SK-N-SH (cell line): Measurements from ENCODE around the gene AKT1S1. TPM values are rescaled to one million over a fixed set of nuclear protein-coding genes. Genes with fewer than 3 reads are reported as not detected.
A peak's percentile ranks its signal among the peaks of the same experiment; 100 is the strongest.

Experiments used
- CTCF ChIA-PET: fragments of 300-600, 350-600 bp; formaldehyde crosslinking; extraction: SDS; loops from one replicate; lab custom pipeline; 2021; lab: Yijun Ruan, JAX
- POLR2A ChIA-PET: fragments of 350-600 bp; sonication (Branson Sonifier 250); formaldehyde crosslinking; extraction: SDS; loops from one replicate; lab custom pipeline; 2020; ENCODE audit warnings: antibody characterized with exemption, inconsistent platforms; lab: Yijun Ruan, JAX
- DNase-seq: peaks from one replicate; pipeline ENCODE4 v3.0.0; 2012
- H2AFZ ChIP-seq: fragments of 200-600 bp; sonication (generic); 2 replicates; pipeline ENCODE4 v1.8.1; 2016; ENCODE audit warnings: antibody characterized with exemption, mild to moderate bottlenecking, low read depth
- H3F3A ChIP-seq: fragments of 200-600 bp; sonication (generic); replicated peaks from 2 replicates; pipeline ENCODE3; 2016; ENCODE audit warnings: antibody characterized with exemption, mild to moderate bottlenecking; ENCODE audit not compliant: insufficient read depth
- H3K27ac ChIP-seq, 2 experiments: fragments of 200-500 bp in 1 of 2; fragments of 200-600 bp in 1 of 2; sonication (Bioruptor generic) in 1 of 2; sonication (generic), shearing (Covaris generic) in 1 of 2; 2 replicates each; pipeline versions ENCODE4 v1.5.1 to v1.6.1; 2014 to 2016; ENCODE audit warnings: low read depth in 2 of 2, inconsistent platforms in 1 of 2, low read length in 1 of 2, mild to moderate bottlenecking in 1 of 2, mixed read lengths in 1 of 2
- H3K27me3 ChIP-seq: fragments of 200-600 bp; sonication (generic), shearing (Covaris generic); 2 replicates; pipeline ENCODE4 v1.6.1; 2016; ENCODE audit warnings: mixed run types; ENCODE audit not compliant: insufficient read depth
- H3K36me3 ChIP-seq, 2 experiments: fragments of 200-500 bp in 1 of 2; fragments of 200-600 bp in 1 of 2; sonication (Bioruptor generic) in 1 of 2; sonication (generic) in 1 of 2; replicated peaks in 1 of 2; 2 replicates each; pipeline versions ENCODE3 to v1.5.1; 2014 to 2016; ENCODE audit warnings: low read length in 1 of 2, mild to moderate bottlenecking in 1 of 2; ENCODE audit not compliant: insufficient read depth in 2 of 2, control insufficient read depth in 1 of 2
- H3K4me1 ChIP-seq, 2 experiments: fragments of 200-500 bp in 1 of 2; fragments of 200-600 bp in 1 of 2; sonication (Bioruptor generic) in 1 of 2; sonication (generic), shearing (Covaris generic) in 1 of 2; 2 replicates each; pipeline versions ENCODE4 v1.5.1 to v1.6.1; 2014 to 2016; ENCODE audit warnings: low read depth in 1 of 2, low read length in 1 of 2, mixed run types in 1 of 2; ENCODE audit not compliant: insufficient read depth in 2 of 2, control insufficient read depth in 1 of 2
- H3K4me2 ChIP-seq: fragments of 200-600 bp; sonication (generic), shearing (Covaris generic); 2 replicates; pipeline ENCODE4 v1.6.1; 2017; ENCODE audit warnings: mixed run types
- H3K4me3 ChIP-seq, 2 experiments: fragments of 200-500 bp in 1 of 2; fragments of 200-600 bp in 1 of 2; sonication (Bioruptor generic) in 1 of 2; sonication (generic), shearing (Covaris generic) in 1 of 2; 2 replicates each; pipeline versions ENCODE4 v1.5.1 to v1.8.1; 2014 to 2016; ENCODE audit warnings: low read depth in 2 of 2, inconsistent platforms in 1 of 2, low read length in 1 of 2, mild to moderate bottlenecking in 1 of 2, mixed read lengths in 1 of 2, moderate library complexity in 1 of 2
- H3K79me2 ChIP-seq: fragments of 200-600 bp; sonication (generic); 2 replicates; pipeline ENCODE4 v1.8.1; 2017; ENCODE audit warnings: mild to moderate bottlenecking; ENCODE audit not compliant: insufficient read depth
- H3K9ac ChIP-seq: fragments of 200-600 bp; sonication (generic); 2 replicates; pipeline ENCODE4 v1.6.1; 2017; ENCODE audit warnings: mixed run types
- H3K9me2 ChIP-seq: fragments of 200-600 bp; sonication (generic); 2 replicates; pipeline ENCODE4 v1.6.1; 2017; ENCODE audit warnings: mixed run types
- H3K9me3 ChIP-seq: fragments of 200-600 bp; sonication (generic); 2 replicates; pipeline ENCODE4 v1.6.1; 2017; ENCODE audit warnings: mixed run types, mild to moderate bottlenecking, moderate library complexity
- H4K20me1 ChIP-seq: fragments of 200-600 bp; sonication (generic); 2 replicates; pipeline ENCODE4 v1.6.1; 2017; ENCODE audit warnings: mild to moderate bottlenecking, mixed run types; ENCODE audit not compliant: insufficient read depth
- CHD2 ChIP-seq: fragments of 150-350 bp; IDR thresholded peaks from 2 replicates; pipeline ENCODE4 v1.6.1; 2018; ENCODE audit warnings: low read length; ENCODE audit not compliant: partially characterized antibody
- CTCF ChIP-seq: fragments of 200-600 bp; sonication (generic); IDR thresholded peaks from 2 replicates; pipeline ENCODE4 v1.6.1; 2017; ENCODE audit warnings: antibody characterized with exemption, mild to moderate bottlenecking, moderate library complexity
- EP300 ChIP-seq, 2 experiments: IDR thresholded peaks; 2 replicates each; pipeline versions ENCODE4 v1.4.0 to v1.6.1; 2012; ENCODE audit warnings: borderline replicate concordance in 1 of 2, low read depth in 1 of 2, low read length in 1 of 2
- FOSL2 ChIP-seq: IDR thresholded peaks from 2 replicates; pipeline ENCODE4 v1.4.0; 2012; ENCODE audit warnings: low read depth, mild to moderate bottlenecking, moderate library complexity, borderline replicate concordance
- GABPA ChIP-seq: IDR thresholded peaks from 2 replicates; pipeline ENCODE4 v1.4.0; 2012; ENCODE audit warnings: low read depth, mild to moderate bottlenecking
- GATA2 ChIP-seq: sonication (generic); formaldehyde crosslinking; IDR thresholded peaks from 2 replicates; pipeline ENCODE4 v1.5.0; 2020; ENCODE audit warnings: mild to moderate bottlenecking, missing genetic modification reagents
- IRF3 ChIP-seq: fragments of 150-350 bp; IDR thresholded peaks from 2 replicates; pipeline ENCODE4 v1.6.1; 2016; ENCODE audit warnings: mild to moderate bottlenecking, low read depth, low read length
- JUND ChIP-seq: IDR thresholded peaks from 2 replicates; pipeline ENCODE4 v1.4.0; 2012
- MAX ChIP-seq: IDR thresholded peaks from 2 replicates; pipeline ENCODE4 v1.4.0; 2012; ENCODE audit warnings: low read depth
- RAD21 ChIP-seq: IDR thresholded peaks from 2 replicates; pipeline ENCODE4 v1.6.1; 2012; ENCODE audit warnings: mild to moderate bottlenecking, low read length
- TAF1 ChIP-seq: IDR thresholded peaks from 2 replicates; pipeline ENCODE4 v1.6.1; 2012; ENCODE audit warnings: low read depth, mild to moderate bottlenecking, low read length, moderate library complexity, borderline replicate concordance
- TCF12 ChIP-seq: IDR thresholded peaks from 2 replicates; pipeline ENCODE4 v1.4.0; 2012
- TEAD4 ChIP-seq: IDR thresholded peaks from 2 replicates; pipeline ENCODE4 v1.4.0; 2012; ENCODE audit warnings: mild to moderate bottlenecking, borderline replicate concordance; ENCODE audit not compliant: insufficient read depth
- USF2 ChIP-seq: fragments of 150-350 bp; IDR thresholded peaks from 2 replicates; pipeline ENCODE4 v1.6.1; 2017; ENCODE audit warnings: antibody characterized with exemption, low read length, low read depth, borderline replicate concordance
- WGBS: methylation state at CpG from one replicate; pipeline ENCODE4 v1.1.6; 2017; ENCODE audit warnings: low lambda C conversion rate; 5-methylcytosine and 5-hydroxymethylcytosine counted together
- polyA plus RNA-seq, 3 experiments: library from polyadenylated mRNA; depleted of rRNA; stranded (reverse); fragments of >200 nt; gene quantifications; 2 replicates each; pipeline ENCODE4 v1.2.3, GENCODE V29; 2012

AKT1S1 gene
- polyA plus RNA-seq, 1 of the 3 experiments (the other 2 are of a cell fraction) = 63.7 TPM

- Histone ChIP-seq H2AFZ (no peak overlapping the region), H3K27me3 (no peaks in the 10 kb centered on the region), H3K36me3 (peaks cover 0 to 6% of the 10 kb centered on the region in 2 experiments), H3K27ac (peak overlapping the region in 1 of 2 experiments; percentile 79; a peak in 2 of 4 replicates), H4K20me1 (peaks cover 14% of the 10 kb centered on the region), H3K4me2 (peak overlapping the region; percentile 8; the same call in 1 of the 2 replicates), H3K9me3 (no peaks in the 10 kb centered on the region), H3K4me3 (no peak overlapping the region), H3K79me2 (peaks cover 30% of the 10 kb centered on the region), H3K9me2 (no peaks in the 10 kb centered on the region), H3K4me1 (peaks cover 13 to 21% of the 10 kb centered on the region in 2 experiments; a peak in 3 of 4 replicates), H3F3A (peaks cover 35% of the 10 kb centered on the region), H3K9ac (peak overlapping the region; percentile 9; the same call in 1 of the 2 replicates)
- 82% methylated on average over 10 of the region's 10 CpGs for WGBS
- POLR2A ChIA-PET = interaction anchor here (0.9 kb wide), 1 partner anchor 21 kb away, joined by 4 read pairs; no protein-coding TSS in a partner anchor
- no peak for DNase-seq
- CTCF ChIA-PET = interaction anchor here (0.6 to 1.1 kb wide), 3 partner anchors 14 to 451 kb away, joined by 3 read pairs; no protein-coding TSS in a partner anchor
- TF ChIP-seq JUND (peak; percentile 34; the same call in 1 of the 2 replicates), MAX (peak; percentile 59), RAD21 (no peak), CTCF (no peak), GABPA (no peak), TEAD4 (no peak), CHD2 (no peak), TCF12 (no peak), IRF3 (no peak), FOSL2 (peak; percentile 65)
These were observed 29.1 kb downstream of the AKT1S1 start for GRCh38 chr19:49847731-49848696.

- Histone ChIP-seq H3K9me3 (no peaks in the 10 kb centered on the region), H3K36me3 (peaks cover 0 to 4% of the 10 kb centered on the region in 2 experiments), H3K4me1 (peaks cover 9% of the 10 kb centered on the region in 2 experiments; a peak in 1 of 4 replicates), H3K27me3 (no peaks in the 10 kb centered on the region), H3K9ac (no peak overlapping the region), H3K79me2 (peaks cover 15% of the 10 kb centered on the region; the same call in 1 of the 2 replicates), H3K4me3 (no peak overlapping the region), H3K27ac (no peak overlapping the region), H3F3A (peaks cover 27% of the 10 kb centered on the region), H2AFZ (no peak overlapping the region), H3K9me2 (no peaks in the 10 kb centered on the region), H3K4me2 (no peak overlapping the region), H4K20me1 (no peaks in the 10 kb centered on the region)
- WGBS = 83% methylated on average over 5 of the region's 5 CpGs
- ChIA-PET POLR2A (no interaction called here), CTCF (no interaction called here)
- no peak for DNase-seq
- no peak for TF ChIP-seq GATA2 (CRISPR knock-in tag)
- TF ChIP-seq TAF1 = no peak
- TF ChIP-seq USF2 = no peak
- TF ChIP-seq EP300 (IDR thresholded peaks at IDR 0.05; ENCODE audit: borderline replicate concordance in 1 of 2, low read depth in 1 of 2, low read length in 1 of 2) = no peak
- TF ChIP-seq TEAD4 = no peak
These were observed 30.7 kb downstream of the AKT1S1 start for GRCh38 chr19:49846408-49846807.
